ENCODE data around the gene PRR5L.

Gene PRR5L

GRCh38 chr11:36309779-36310178 lies 13.7 kb downstream of the PRR5L start:
- H3K9me3 ChIP-seq (ENCODE audit: control extremely low read depth in 1 of 5, control insufficient read depth in 4 of 5, insufficient read depth in 2 of 5, low read depth in 1 of 5, low read length in 4 of 5): no peaks in the 10 kb centered on the region
- 97% methylated on average over 4 of the region's 4 CpGs for WGBS (ENCODE audit: insufficient coverage)
- DNase-seq: no peak
- H3K27me3 ChIP-seq (replicated peaks in 2 of 5; ENCODE audit: control insufficient read depth in 4 of 5, insufficient read depth in 5 of 5, low read length in 4 of 5): no peaks in the 10 kb centered on the region
- H3K27ac ChIP-seq (ENCODE audit: insufficient read depth in 1 of 2, low read depth in 1 of 2, low read length in 2 of 2, poor library complexity in 1 of 2, severe bottlenecking in 2 of 2): no peak overlapping the region
- no peaks in the 10 kb centered on the region for H3K4me1 ChIP-seq (ENCODE audit: control extremely low read depth in 1 of 4, control insufficient read depth in 4 of 4, insufficient read depth in 4 of 4, low read length in 3 of 4)
- ChIA-PET POLR2A (interaction anchor here (0.6 kb wide), 1 partner anchor 723 kb away, joined by 3 read pairs; no protein-coding TSS in a partner anchor), CTCF (interaction anchor here (0.8 to 2.0 kb wide), 3 partner anchors 114 to 183 kb away, joined by 3 to 6 read pairs (median 5); no protein-coding TSS in a partner anchor)
- H3K4me3 ChIP-seq (ENCODE audit: control insufficient read depth in 1 of 7, extremely low read depth in 1 of 7, insufficient read depth in 4 of 7, low read depth in 2 of 7, low read length in 6 of 7): no peak overlapping the region
- no peaks in the 10 kb centered on the region for H3K36me3 ChIP-seq (ENCODE audit: control insufficient read depth in 4 of 4, insufficient read depth in 4 of 4, low read length in 3 of 4)

GRCh38 chr11:36311926-36312595 lies 16.0 kb downstream of the PRR5L start:
- ChIA-PET CTCF (interaction anchor here (1.2 to 2.0 kb wide), 2 partner anchors 167 to 181 kb away, joined by 3 to 6 read pairs; no protein-coding TSS in a partner anchor), POLR2A (no interaction called here)
- H3K4me3 ChIP-seq (ENCODE audit: control insufficient read depth in 1 of 7, extremely low read depth in 1 of 7, insufficient read depth in 4 of 7, low read depth in 2 of 7, low read length in 6 of 7): no peak overlapping the region
- H3K9me3 ChIP-seq (ENCODE audit: control extremely low read depth in 1 of 5, control insufficient read depth in 4 of 5, insufficient read depth in 2 of 5, low read depth in 1 of 5, low read length in 4 of 5): no peaks in the 10 kb centered on the region
- no peaks in the 10 kb centered on the region for H3K4me1 ChIP-seq (ENCODE audit: control extremely low read depth in 1 of 4, control insufficient read depth in 4 of 4, insufficient read depth in 4 of 4, low read length in 3 of 4)
- no peak overlapping the region for H3K27ac ChIP-seq (ENCODE audit: insufficient read depth in 1 of 2, low read depth in 1 of 2, low read length in 2 of 2, poor library complexity in 1 of 2, severe bottlenecking in 2 of 2)
- no peak for DNase-seq
- H3K36me3 ChIP-seq (ENCODE audit: control insufficient read depth in 4 of 4, insufficient read depth in 4 of 4, low read length in 3 of 4): no peaks in the 10 kb centered on the region
- WGBS (ENCODE audit: insufficient coverage): no CpG with 5 or more reads among the region's 4 CpGs
- H3K27me3 ChIP-seq (replicated peaks in 2 of 5; ENCODE audit: control insufficient read depth in 4 of 5, insufficient read depth in 5 of 5, low read length in 4 of 5): no peaks in the 10 kb centered on the region

GRCh38 chr11:36312611-36313472 lies 16.8 kb downstream of the PRR5L start:
- WGBS (ENCODE audit: insufficient coverage): 100% methylated on average over 2 of the region's 6 CpGs
- H3K27ac ChIP-seq (ENCODE audit: insufficient read depth in 1 of 2, low read depth in 1 of 2, low read length in 2 of 2, poor library complexity in 1 of 2, severe bottlenecking in 2 of 2): no peak overlapping the region
- CTCF ChIA-PET: interaction anchor here (1.2 kb wide), 1 partner anchor 180 kb away, joined by 3 read pairs; no protein-coding TSS in a partner anchor
- H3K9me3 ChIP-seq (ENCODE audit: control extremely low read depth in 1 of 5, control insufficient read depth in 4 of 5, insufficient read depth in 2 of 5, low read depth in 1 of 5, low read length in 4 of 5): no peaks in the 10 kb centered on the region
- no peak overlapping the region for H3K4me3 ChIP-seq (ENCODE audit: control insufficient read depth in 1 of 7, extremely low read depth in 1 of 7, insufficient read depth in 4 of 7, low read depth in 2 of 7, low read length in 6 of 7)
- H3K4me1 ChIP-seq (ENCODE audit: control extremely low read depth in 1 of 4, control insufficient read depth in 4 of 4, insufficient read depth in 4 of 4, low read length in 3 of 4): no peaks in the 10 kb centered on the region
- no peaks in the 10 kb centered on the region for H3K36me3 ChIP-seq (ENCODE audit: control insufficient read depth in 4 of 4, insufficient read depth in 4 of 4, low read length in 3 of 4)
- H3K27me3 ChIP-seq (replicated peaks in 2 of 5; ENCODE audit: control insufficient read depth in 4 of 5, insufficient read depth in 5 of 5, low read length in 4 of 5): no peaks in the 10 kb centered on the region
- DNase-seq: no peak
- POLR2A ChIA-PET: no interaction called here

GRCh38 chr11:36313750-36314433 lies 17.8 kb downstream of the PRR5L start:
- Histone ChIP-seq H3K36me3 (ENCODE audit: control insufficient read depth in 4 of 4, insufficient read depth in 4 of 4, low read length in 3 of 4) (no peaks in the 10 kb centered on the region), H3K27me3 (replicated peaks in 2 of 5; ENCODE audit: control insufficient read depth in 4 of 5, insufficient read depth in 5 of 5, low read length in 4 of 5) (no peaks in the 10 kb centered on the region), H3K9me3 (ENCODE audit: control extremely low read depth in 1 of 5, control insufficient read depth in 4 of 5, insufficient read depth in 2 of 5, low read depth in 1 of 5, low read length in 4 of 5) (no peaks in the 10 kb centered on the region), H3K4me1 (ENCODE audit: control extremely low read depth in 1 of 4, control insufficient read depth in 4 of 4, insufficient read depth in 4 of 4, low read length in 3 of 4) (no peaks in the 10 kb centered on the region), H3K27ac (ENCODE audit: insufficient read depth in 1 of 2, low read depth in 1 of 2, low read length in 2 of 2, poor library complexity in 1 of 2, severe bottlenecking in 2 of 2) (no peak overlapping the region), H3K4me3 (ENCODE audit: control insufficient read depth in 1 of 7, extremely low read depth in 1 of 7, insufficient read depth in 4 of 7, low read depth in 2 of 7, low read length in 6 of 7) (no peak overlapping the region)
- ChIA-PET POLR2A (no interaction called here), CTCF (no interaction called here)
- DNase-seq: no peak
- 76% methylated on average over 3 of the region's 3 CpGs for WGBS (ENCODE audit: insufficient coverage)

GRCh38 chr11:36314434-36314767 lies 18.3 kb downstream of the PRR5L start:
- CTCF ChIA-PET: no interaction called here
- Histone ChIP-seq H3K9me3 (ENCODE audit: control extremely low read depth in 1 of 5, control insufficient read depth in 4 of 5, insufficient read depth in 2 of 5, low read depth in 1 of 5, low read length in 4 of 5) (no peaks in the 10 kb centered on the region), H3K27ac (ENCODE audit: insufficient read depth in 1 of 2, low read depth in 1 of 2, low read length in 2 of 2, poor library complexity in 1 of 2, severe bottlenecking in 2 of 2) (no peak overlapping the region), H3K4me3 (ENCODE audit: control insufficient read depth in 1 of 7, extremely low read depth in 1 of 7, insufficient read depth in 4 of 7, low read depth in 2 of 7, low read length in 6 of 7) (no peak overlapping the region), H3K36me3 (ENCODE audit: control insufficient read depth in 4 of 4, insufficient read depth in 4 of 4, low read length in 3 of 4) (no peaks in the 10 kb centered on the region), H3K4me1 (ENCODE audit: control extremely low read depth in 1 of 4, control insufficient read depth in 4 of 4, insufficient read depth in 4 of 4, low read length in 3 of 4) (no peaks in the 10 kb centered on the region), H3K27me3 (replicated peaks in 2 of 5; ENCODE audit: control insufficient read depth in 4 of 5, insufficient read depth in 5 of 5, low read length in 4 of 5) (no peaks in the 10 kb centered on the region)
- no peak for DNase-seq
- POLR2A ChIA-PET: no interaction called here
- 86% methylated on average over 6 of the region's 6 CpGs for WGBS (ENCODE audit: insufficient coverage)

GRCh38 chr11:36316049-36316448 lies 20.0 kb downstream of the PRR5L start:
- Histone ChIP-seq H3K27ac (ENCODE audit: insufficient read depth in 1 of 2, low read depth in 1 of 2, low read length in 2 of 2, poor library complexity in 1 of 2, severe bottlenecking in 2 of 2) (no peak overlapping the region), H3K4me3 (ENCODE audit: control insufficient read depth in 1 of 7, extremely low read depth in 1 of 7, insufficient read depth in 4 of 7, low read depth in 2 of 7, low read length in 6 of 7) (no peak overlapping the region), H3K36me3 (ENCODE audit: control insufficient read depth in 4 of 4, insufficient read depth in 4 of 4, low read length in 3 of 4) (no peaks in the 10 kb centered on the region), H3K9me3 (ENCODE audit: control extremely low read depth in 1 of 5, control insufficient read depth in 4 of 5, insufficient read depth in 2 of 5, low read depth in 1 of 5, low read length in 4 of 5) (no peaks in the 10 kb centered on the region), H3K27me3 (replicated peaks in 2 of 5; ENCODE audit: control insufficient read depth in 4 of 5, insufficient read depth in 5 of 5, low read length in 4 of 5) (no peaks in the 10 kb centered on the region), H3K4me1 (ENCODE audit: control extremely low read depth in 1 of 4, control insufficient read depth in 4 of 4, insufficient read depth in 4 of 4, low read length in 3 of 4) (no peaks in the 10 kb centered on the region)
- 97% methylated on average over 3 of the region's 3 CpGs for WGBS (ENCODE audit: insufficient coverage)
- POLR2A ChIA-PET: no interaction called here
- no peak for DNase-seq
- CTCF ChIA-PET: interaction anchor here (1.3 to 1.6 kb wide), 2 partner anchors 39 to 163 kb away, joined by 3 to 4 read pairs; no protein-coding TSS in a partner anchor
